Activated naive CD4-positive, alpha-beta T cell treated with anti-CD3 and anti-CD28 coated beads, Interleukin-2, amount 50 U/mL, for 72 hours (primary cell): ENCODE measurements around the gene LRRC27. TPM values are rescaled to one million over a fixed set of nuclear protein-coding genes. Genes with fewer than 3 reads are reported as not detected.
"Not testable (repeated sequence)": the region's sequence is repeated elsewhere in the genome, so short reads cannot be mapped to it uniquely, and the experiment has no call there.

Experiments
- ATAC-seq, 2 donors: fragments of 150-1000 bp; cut with Tn5 transposase; 2 replicates each; pipeline ENCODE4 v1.10.0; 2021; ENCODE audit warnings: mild to moderate bottlenecking in 2 of 2, moderate library complexity in 2 of 2
- DNase-seq, 2 donors: peaks; one replicate each; pipeline ENCODE4 v3.0.0; 2021 to 2022; ENCODE audit warnings: low spot score in 2 of 2
- H3K27ac Mint-ChIP-seq, 2 donors: one replicate each; pipeline ENCODE4 v1.8.0; 2022; ENCODE audit warnings: mild to moderate bottlenecking in 2 of 2, mixed read lengths in 2 of 2
- H3K36me3 Mint-ChIP-seq, 2 donors: one replicate each; pipeline ENCODE4 v1.8.0; 2022; ENCODE audit warnings: mixed read lengths in 2 of 2
- H3K9me3 Mint-ChIP-seq, 2 donors: one replicate each; pipeline ENCODE4 v1.8.0; 2022; ENCODE audit warnings: mixed read lengths in 2 of 2
- total RNA-seq, 2 donors: library from RNA; stranded (reverse); gene quantifications; one replicate each; pipeline ENCODE4 v1.2.3, GENCODE V29; 2022

Gene LRRC27
- total RNA-seq, 2 donors from 2014 or later: 4.1 to 7.2 TPM

- ATAC-seq: no peak
- Mint-ChIP-seq H3K9me3 (peaks cover 0 to 4% of the 10 kb centered on the region in 2 donors), H3K36me3 (peaks cover 12 to 46% of the 10 kb centered on the region in 2 donors), H3K27ac (peak overlapping the region in 1 of 2 donors; percentile 52)
- DNase-seq: no peak
Observed at GRCh38 chr10:132324186-132324585, 7.8 kb upstream of the LRRC27 start.

- ATAC-seq (no peak), DNase-seq (no peak)
- Mint-ChIP-seq H3K36me3 (peaks cover 28 to 65% of the 10 kb centered on the region in 2 donors), H3K9me3 (peaks cover 0 to 4% of the 10 kb centered on the region in 2 donors), H3K27ac (peak overlapping the region in 1 of 2 donors; percentile 11)
Observed at GRCh38 chr10:132326344-132326889, 5.6 kb upstream of the LRRC27 start.

- H3K27ac Mint-ChIP-seq: peak overlapping the region in 1 of 2 donors; percentile 11
- DNase-seq (no peak), ATAC-seq (peak in 1 of 2 donors; percentile 17)
- H3K9me3 Mint-ChIP-seq: peaks cover 0 to 4% of the 10 kb centered on the region in 2 donors
- peaks cover 33 to 70% of the 10 kb centered on the region in 2 donors for H3K36me3 Mint-ChIP-seq
Observed at GRCh38 chr10:132326925-132327324, 5.1 kb upstream of the LRRC27 start.

GRCh38 chr10:132328106-132328505 lies 3.9 kb upstream of the LRRC27 start:
- no peak for ATAC-seq
- Mint-ChIP-seq H3K27ac (peak overlapping the region in 1 of 2 donors; percentile 95), H3K9me3 (peaks cover 0 to 4% of the 10 kb centered on the region in 2 donors), H3K36me3 (peaks cover 33 to 70% of the 10 kb centered on the region in 2 donors)
- DNase-seq: no peak

- peaks cover 0 to 4% of the 10 kb centered on the region in 2 donors for H3K9me3 Mint-ChIP-seq
- no peak for ATAC-seq
- DNase-seq: no peak
- H3K36me3 Mint-ChIP-seq: peaks cover 33 to 70% of the 10 kb centered on the region in 2 donors
- peak overlapping the region in 1 of 2 donors; percentile 95 for H3K27ac Mint-ChIP-seq
Observed at GRCh38 chr10:132328738-132329137, 3.3 kb upstream of the LRRC27 start.

GRCh38 chr10:132329565-132330485 lies 2.2 kb upstream of the LRRC27 start:
- Mint-ChIP-seq H3K9me3 (peaks cover 0 to 1% of the 10 kb centered on the region in 2 donors), H3K27ac (peak overlapping the region; percentile 82 to 95), H3K36me3 (peaks cover 30 to 63% of the 10 kb centered on the region in 2 donors)
- no peak for DNase-seq
- peak; percentile 8 to 60 for ATAC-seq

- H3K27ac Mint-ChIP-seq: peak overlapping the region; percentile 82 to 95
- no peak for ATAC-seq
- no peaks in the 10 kb centered on the region for H3K9me3 Mint-ChIP-seq
- no peak for DNase-seq
- H3K36me3 Mint-ChIP-seq: peaks cover 26 to 59% of the 10 kb centered on the region in 2 donors
Observed at GRCh38 chr10:132330486-132330833, 1.5 kb upstream of the LRRC27 start.

GRCh38 chr10:132332433-132332754 lies 401 bp downstream of the LRRC27 start:
- DNase-seq (no peak), ATAC-seq (peak; percentile 30)
- Mint-ChIP-seq H3K9me3 (no peaks in the 10 kb centered on the region), H3K36me3 (peaks cover 31 to 42% of the 10 kb centered on the region in 2 donors), H3K27ac (peak overlapping the region; percentile 95 to 98)

GRCh38 chr10:132333386-132333785 lies 1.4 kb downstream of the LRRC27 start:
- Mint-ChIP-seq H3K36me3 (peaks cover 30 to 32% of the 10 kb centered on the region in 2 donors), H3K27ac (peak overlapping the region in 1 of 2 donors; percentile 95), H3K9me3 (no peaks in the 10 kb centered on the region)
- DNase-seq: no peak
- ATAC-seq: no peak

- Mint-ChIP-seq H3K27ac (no peak overlapping the region), H3K9me3 (no peaks in the 10 kb centered on the region), H3K36me3 (peaks cover 18 to 22% of the 10 kb centered on the region in 2 donors)
- ATAC-seq (no peak), DNase-seq (no peak)
Observed at GRCh38 chr10:132334631-132335188, 2.7 kb downstream of the LRRC27 start.

GRCh38 chr10:132335189-132336063 lies 3.4 kb downstream of the LRRC27 start:
- H3K27ac Mint-ChIP-seq: peak overlapping the region in 1 of 2 donors; percentile 9
- H3K9me3 Mint-ChIP-seq: no peaks in the 10 kb centered on the region
- DNase-seq (no peak), ATAC-seq (no peak)
- H3K36me3 Mint-ChIP-seq: peaks cover 11 to 15% of the 10 kb centered on the region in 2 donors

GRCh38 chr10:132336064-132336746 lies 4.2 kb downstream of the LRRC27 start:
- Mint-ChIP-seq H3K36me3 (peaks cover 7 to 12% of the 10 kb centered on the region in 2 donors), H3K9me3 (no peaks in the 10 kb centered on the region), H3K27ac (peak overlapping the region in 1 of 2 donors; percentile 81)
- ATAC-seq (no peak), DNase-seq (no peak)

- H3K9me3 Mint-ChIP-seq: no peaks in the 10 kb centered on the region
- ATAC-seq (peak in 1 of 2 donors; percentile 53), DNase-seq (no peak)
- H3K36me3 Mint-ChIP-seq: peaks cover 0 to 5% of the 10 kb centered on the region in 2 donors
- H3K27ac Mint-ChIP-seq: peak overlapping the region; percentile 81 to 85
Observed at GRCh38 chr10:132336919-132337407, 5.0 kb downstream of the LRRC27 start.

- not testable (repeated sequence) for DNase-seq, H3K9me3 Mint-ChIP-seq, ATAC-seq, H3K36me3 Mint-ChIP-seq
- H3K27ac Mint-ChIP-seq: peak overlapping the region; percentile 22 to 81
Observed at GRCh38 chr10:132337854-132338253, 5.9 kb downstream of the LRRC27 start.

- H3K36me3 Mint-ChIP-seq: peaks cover 0 to 5% of the 10 kb centered on the region in 2 donors
- H3K9me3 Mint-ChIP-seq: no peaks in the 10 kb centered on the region
- no peak for DNase-seq
- ATAC-seq: no peak
- no peak overlapping the region for H3K27ac Mint-ChIP-seq
Observed at GRCh38 chr10:132338876-132339275, 6.9 kb downstream of the LRRC27 start.

GRCh38 chr10:132339276-132339675 lies 7.3 kb downstream of the LRRC27 start:
- ATAC-seq (no peak), DNase-seq (no peak)
- Mint-ChIP-seq H3K27ac (no peak overlapping the region), H3K9me3 (no peaks in the 10 kb centered on the region), H3K36me3 (peaks cover 0 to 5% of the 10 kb centered on the region in 2 donors)
